NCI-H774 (cell line): ENCODE data around the gene KLK12.
"Not testable (repeated sequence)": the region's sequence is repeated elsewhere in the genome, so short reads cannot be mapped to it uniquely, and the experiment has no call there.

Experiments used
- DNase-seq: peaks from one replicate; lab custom pipeline; 2025; lab: John Stamatoyannopoulos, UW

The KLK12 gene

DNA sequence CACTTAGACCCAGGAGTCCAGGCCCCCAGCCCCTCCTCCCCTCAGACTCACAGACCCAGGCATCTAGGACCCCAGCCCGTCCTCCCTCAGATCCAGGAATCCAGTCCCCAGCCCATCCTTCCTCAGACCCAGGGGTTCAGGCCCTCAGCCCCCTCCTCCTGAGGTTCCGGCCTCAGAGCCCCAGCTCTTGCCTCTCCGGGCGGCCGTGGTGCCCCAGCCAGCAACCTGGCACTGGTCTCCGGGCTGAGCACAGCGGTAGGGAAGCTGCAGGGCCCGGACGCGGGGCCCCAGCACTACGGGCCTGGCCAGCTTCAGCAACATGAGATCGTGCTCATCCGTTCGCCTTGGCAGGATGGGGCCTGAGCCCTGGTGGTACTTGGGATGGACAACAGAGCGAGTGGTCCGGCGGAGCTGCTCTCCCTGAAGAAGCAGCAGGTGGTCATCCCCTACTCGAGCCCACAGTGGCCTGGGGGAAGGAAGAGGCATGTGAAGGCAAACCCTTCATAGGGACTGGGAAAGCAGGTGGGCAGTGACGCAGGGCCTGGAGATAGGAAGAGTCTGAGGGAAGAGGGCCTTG is 19.0 kb downstream of the KLK12 start:
- DNase-seq: no peak

DNA sequence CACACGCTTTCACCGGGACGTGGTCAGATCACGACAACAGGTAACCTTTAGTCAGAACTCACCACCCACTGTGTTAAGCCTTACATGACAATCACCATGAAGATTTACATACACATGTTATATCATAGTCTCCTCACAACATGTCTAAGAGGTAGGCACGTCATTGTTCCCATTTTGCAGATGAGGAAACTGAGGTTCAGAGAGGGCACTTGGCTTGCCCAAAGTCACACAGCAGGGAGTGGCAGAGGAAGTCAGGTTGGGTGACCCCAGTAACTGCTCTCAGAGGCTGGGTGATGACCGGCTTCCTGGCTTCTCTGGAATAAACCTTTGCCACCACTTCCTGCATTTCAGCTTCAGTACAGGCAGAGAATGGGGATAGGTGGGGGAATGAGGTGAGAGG is 20.6 kb downstream of the KLK12 start:
- DNase-seq: no peak

DNA sequence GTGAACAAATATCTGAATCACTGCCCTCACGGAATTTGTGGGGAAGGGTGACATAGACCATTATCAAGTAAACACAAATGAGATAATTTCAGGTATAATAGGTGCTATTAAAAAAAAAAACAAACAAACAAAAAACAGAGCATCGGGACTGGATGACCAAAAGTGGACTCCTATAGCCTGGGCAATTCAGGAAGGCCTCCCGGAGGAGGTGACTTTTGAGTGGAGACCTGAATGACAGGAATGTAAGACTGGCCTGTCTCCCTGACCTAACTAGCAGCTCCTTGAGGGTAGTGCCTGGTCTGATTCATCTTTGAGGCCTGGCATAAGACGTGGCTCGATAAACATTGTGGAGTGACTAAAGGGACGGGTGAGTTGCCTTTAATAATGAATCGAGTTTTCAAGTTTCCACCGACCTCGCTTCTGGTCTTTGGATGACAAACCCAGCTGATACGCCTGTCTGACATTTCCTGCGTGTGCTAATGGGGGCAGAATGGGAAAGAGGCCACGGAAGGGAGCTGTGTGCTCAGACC is 22.1 kb downstream of the KLK12 start:
- no peak for DNase-seq

DNA sequence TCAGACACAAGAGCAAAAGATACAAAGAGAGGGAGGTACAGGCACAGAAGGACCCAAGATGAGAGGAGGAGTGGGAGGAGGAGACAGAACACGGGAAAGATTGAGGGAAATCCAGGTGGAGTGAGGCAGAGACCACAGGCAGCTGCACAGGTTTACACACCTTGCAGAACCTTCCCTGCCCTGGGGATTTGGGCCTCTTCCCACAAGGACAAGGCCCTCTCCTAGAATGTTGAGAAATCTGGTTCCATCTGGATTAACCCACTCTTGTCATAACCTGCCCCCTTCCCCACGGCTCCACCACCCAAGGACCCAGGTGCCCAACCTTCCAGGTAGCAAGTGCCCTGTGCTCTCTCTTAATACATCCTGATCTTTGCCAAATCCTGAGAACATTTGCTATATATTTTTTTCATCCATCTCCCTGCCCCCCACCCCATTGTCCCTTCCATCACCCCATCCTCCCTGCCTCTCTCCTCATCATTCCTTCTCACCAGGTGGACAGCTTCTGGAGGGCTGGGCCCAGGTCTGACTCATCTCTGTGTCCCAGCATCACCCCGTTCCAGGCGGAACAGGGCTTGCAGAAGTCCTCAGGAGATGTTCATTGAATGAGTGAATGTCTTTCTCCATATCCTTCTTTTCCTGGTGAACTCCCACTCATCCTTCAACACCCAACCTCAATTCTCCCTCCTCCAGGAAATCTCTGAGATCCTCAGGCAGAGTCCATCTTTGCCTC is 24.6 kb downstream of the KLK12 start:
- no peak for DNase-seq

DNA sequence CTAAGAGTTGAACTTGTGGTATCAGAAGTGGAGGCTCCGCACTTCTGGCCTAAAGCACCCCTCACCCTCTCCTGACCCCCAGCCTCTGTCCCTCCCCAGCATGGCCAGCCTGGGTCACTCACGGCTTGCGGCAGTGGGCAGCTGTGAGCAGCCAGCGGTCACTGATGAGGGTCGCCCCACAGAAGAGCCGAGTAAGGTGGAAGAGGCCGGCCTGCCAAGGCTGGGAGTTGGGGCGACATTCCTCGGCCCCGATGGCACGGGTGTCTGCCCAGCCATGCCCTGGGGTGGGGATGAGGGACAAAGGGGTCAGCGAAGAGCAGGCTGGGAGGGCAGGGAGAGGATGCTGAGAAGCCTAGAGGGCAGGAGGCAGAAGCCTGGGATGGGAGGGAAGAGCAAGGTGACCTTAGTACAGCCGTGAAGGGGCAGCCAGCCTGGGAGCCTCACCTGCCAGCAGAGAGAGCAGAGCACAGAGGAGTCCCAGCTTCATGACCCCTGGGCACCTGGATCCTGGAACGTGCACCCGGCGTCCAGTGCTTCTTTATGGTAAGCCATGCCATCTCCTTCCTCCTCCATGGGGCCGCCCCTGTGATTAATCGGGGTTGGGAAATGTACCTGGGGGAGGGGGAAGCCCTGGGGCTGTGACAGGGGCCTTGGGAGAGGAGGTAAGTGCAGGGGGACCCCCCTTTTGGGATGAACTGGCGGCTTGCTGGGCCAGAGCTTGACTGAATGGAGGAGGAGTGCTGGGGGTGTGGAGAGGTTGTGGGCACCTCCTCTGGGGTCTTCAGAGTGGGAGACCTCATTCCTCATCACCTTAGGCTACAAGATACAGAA is 25.5 kb downstream of the KLK12 start:
- no peak for DNase-seq

DNA sequence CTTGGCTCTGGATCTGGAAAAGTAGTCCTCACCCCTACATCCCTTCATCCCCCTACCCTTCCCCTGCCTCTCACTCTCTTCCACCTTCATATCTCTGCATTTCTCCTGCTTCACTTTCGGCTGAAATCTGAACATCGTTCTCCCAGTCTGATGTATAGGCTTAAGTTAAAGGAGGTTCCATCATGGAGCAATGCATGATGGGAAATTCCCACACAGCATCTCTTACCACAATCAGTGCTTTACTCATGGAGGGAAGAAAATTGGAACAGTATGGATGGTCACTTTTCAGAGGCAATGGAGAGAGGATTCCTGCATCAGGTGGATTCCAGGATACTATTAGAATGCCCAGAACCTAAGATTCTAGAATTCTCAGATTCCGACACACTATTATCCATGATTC is 27.3 kb downstream of the KLK12 start:
- no peak for DNase-seq

DNA sequence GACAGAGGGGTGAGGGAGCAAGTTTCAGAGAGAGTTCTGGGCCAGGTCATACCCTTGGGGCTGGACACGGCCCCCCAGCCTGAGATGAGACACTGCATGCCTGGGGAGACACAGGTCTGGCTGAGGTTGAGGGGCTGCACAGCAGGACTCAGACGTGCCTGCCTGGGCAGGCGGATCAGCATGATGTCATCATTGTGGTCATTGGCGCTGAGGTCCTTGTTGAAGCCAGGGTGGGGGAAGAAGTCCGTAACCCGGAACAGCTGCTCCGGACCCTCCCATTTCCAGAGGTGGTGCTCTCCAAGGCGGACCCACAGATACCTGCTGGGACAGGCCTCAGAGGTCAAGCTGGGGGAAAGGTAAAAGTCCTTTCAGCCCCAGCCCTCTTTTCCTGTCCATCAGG is 28.4 kb downstream of the KLK12 start:
- no peak for DNase-seq

DNA sequence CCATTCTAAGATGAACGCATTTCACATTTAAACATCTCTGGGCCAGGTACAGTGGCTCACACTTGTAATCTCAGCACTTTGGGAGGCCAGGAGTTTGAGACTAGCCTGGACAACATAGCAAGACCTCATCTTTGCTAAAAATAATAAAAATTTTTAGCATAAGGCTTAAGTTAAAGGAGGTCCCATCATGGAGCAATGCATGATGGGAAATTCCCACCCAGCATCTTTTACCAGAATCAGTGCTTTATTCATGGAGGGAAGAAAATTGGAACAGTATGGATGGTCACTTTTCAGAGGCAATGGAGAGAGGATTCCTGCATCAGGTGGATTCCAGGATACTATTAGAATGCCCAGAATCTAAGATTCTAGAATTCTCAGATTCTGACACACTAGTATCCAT is 29.6 kb downstream of the KLK12 start:
- DNase-seq: no peak

DNA sequence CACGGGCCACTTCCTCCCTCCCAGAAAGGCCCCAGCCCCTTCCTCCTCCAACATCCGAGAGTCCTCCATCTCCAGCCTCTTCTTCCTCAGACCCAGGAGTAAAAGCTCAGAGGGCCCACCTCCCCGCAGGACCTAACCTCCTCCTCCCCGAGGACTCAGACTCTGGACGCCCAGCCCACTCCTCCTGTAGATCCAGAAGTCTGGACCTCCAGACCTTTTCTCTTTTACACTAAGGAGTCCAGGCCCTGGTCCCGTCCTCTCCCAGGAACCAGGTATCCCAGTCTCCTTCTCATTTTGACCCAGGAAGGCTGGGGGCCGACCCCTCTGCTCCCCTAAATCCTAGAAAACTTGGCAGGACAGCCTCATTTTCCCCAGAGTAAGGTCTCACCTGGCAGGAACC is 31.5 kb downstream of the KLK12 start:
- DNase-seq: no peak

DNA sequence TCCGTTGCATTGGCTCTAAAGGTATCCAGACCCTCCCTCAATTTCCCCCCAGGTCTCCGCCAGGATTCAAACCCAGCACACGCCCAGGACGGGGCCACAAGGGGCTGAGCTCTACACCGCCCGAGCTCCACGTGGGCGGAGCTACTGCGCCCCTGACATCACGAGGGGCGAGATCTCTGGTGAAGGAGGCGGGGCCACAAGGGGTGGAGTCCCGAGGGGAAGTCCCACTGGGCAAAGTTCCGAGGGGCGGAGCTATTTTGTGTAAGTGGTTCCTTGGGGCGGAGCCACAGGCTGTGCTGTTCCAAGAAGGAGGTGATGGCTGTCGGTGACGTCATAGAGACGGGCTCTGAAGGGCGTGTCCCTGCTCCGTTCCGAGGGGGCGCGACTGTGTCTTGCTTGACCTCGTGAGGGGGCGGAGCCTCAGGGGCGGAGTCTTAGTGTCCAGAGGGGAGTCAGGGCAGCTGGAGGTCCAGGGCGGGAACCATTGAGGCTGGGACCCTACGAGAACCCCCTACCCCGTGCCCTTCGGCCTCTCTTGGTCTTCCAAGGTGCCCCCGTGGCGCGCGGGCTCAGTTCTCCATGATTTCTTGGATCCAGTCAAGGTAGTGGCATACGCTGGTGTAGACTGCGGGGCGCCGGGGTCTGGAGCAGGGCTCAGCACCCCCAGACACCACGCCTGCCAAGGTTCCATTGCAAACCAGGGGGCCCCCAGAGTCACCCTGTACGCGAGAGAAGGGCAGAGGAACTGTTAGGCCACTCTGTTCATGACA is 32.1 kb downstream of the KLK12 start:
- DNase-seq: peak; percentile 9

DNA sequence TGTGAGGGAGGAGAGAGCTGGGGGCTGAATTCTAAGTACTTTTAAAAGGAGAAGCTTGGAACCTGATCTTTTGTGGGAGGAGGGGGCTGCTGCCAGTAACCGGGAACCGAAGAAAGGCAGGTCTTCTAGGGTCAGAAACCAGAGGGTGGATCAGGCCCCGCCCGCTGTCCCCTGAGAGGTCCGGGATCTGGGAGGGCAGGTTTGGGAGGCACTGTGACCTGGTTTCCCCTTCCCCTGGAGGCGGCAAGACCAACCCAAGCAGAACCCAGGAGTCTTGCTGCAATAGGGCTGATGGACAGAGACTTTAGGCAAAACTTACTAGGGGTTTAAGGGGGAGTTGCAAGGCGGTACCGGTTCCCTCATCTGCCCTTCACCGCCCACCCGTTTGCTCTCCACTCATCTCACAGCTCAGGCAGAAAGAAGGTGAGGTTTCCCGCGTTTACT is 32.7 kb downstream of the KLK12 start:
- no peak for DNase-seq

DNA sequence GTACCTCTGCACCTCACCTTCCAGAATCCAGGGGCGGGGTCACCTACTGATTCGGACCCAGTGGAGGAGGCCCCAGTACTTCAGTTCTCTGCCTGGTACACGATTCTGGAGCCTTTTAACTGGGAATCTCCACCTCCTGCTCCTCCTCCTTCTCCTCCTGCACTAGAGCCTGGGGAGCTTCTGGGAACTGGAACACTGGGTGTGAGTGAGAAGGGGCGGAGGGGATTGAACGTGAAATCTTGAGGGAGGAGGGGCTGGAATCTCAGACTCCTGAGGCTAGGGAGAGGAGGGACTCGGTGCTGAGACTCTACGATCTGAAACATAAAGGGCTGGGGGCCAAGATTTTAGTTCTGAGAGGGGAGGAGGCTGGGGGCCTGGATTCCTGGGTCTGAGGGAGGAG is 33.3 kb downstream of the KLK12 start, which contains the start of gene KLK8:
TSS of gene KLK8 (minus strand) at position 90 of the 400 bp plus-strand sequence. CDS start 437 bp downstream, outside the sequence.
- DNase-seq: no peak

DNA sequence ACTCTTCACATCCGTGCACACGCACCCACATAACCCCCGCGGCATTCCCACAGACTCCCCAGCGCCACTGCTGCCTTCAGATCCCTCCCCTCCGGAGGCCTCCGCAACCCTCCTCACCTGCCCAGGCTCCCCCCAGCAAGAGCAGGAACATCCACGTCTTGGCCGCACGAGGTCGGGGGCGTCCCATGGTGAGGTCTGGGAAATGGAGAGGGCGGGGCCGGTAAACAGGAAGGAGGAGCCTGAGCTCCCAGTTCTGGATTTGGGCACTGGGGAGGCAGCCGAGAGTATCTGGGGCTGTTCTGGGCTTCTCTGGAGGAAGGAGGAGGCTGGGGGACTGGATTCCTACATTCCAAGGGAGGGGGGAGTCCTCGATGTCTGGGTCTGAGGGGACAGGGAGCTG is 33.8 kb downstream of the KLK12 start:
- DNase-seq: no peak

DNA sequence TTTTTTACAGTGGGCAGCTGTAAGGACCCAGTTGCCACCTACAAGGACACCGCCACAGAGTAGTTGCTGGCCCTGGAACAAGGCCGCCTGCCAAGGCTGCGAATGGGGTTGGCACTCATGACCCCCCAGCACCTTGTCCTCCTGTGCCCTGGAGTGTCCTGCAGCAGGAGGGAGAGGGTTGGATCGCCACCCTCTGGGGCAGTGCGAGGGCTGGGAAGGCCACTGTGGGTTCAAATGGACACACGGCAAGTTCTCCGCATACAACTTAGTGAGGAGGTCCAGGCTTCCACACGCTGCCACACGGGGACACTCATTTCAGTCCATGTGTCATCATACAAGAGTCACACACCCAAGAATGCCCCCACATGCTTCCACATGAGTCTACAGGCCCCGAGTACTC is 34.4 kb downstream of the KLK12 start:
- no peak for DNase-seq

DNA sequence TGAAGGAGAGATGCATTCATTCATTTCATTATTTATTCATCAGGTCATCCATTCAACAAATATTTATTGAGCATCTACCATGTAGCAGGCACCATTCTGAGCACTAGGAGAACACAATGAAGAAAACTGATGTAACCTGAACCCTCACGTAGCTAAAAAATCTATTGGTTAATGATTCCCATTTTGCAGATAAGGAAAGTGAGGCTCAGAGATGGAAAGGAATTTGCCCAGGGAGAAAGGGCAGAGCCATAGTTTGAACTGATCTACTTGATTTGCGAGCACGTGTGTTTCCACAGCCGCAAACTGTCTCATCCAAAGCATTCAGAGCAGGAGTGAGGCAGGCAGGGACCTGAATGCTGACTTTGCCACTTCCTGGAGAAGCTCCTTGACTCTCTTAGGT is 36.1 kb downstream of the KLK12 start:
- no peak for DNase-seq

DNA sequence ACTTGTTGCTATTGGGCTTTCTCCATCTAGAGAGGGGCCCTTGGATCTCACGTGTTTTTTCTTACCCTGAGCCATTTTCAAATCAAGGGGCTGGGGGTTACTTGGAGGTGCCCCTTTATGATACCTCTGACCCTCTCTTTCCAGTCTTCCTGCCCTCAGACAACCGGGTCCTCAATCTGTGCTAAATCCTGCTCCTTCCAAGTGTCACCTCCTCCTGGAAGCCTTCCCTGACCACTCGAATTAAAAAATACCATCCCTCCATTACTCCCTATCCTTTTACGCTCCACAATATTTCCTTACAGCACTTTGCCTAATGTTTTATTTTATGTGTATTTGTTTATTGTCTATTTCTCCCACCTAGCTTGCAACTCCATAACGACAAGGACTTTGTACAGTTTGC is 36.7 kb downstream of the KLK12 start:
- DNase-seq: no peak

DNA sequence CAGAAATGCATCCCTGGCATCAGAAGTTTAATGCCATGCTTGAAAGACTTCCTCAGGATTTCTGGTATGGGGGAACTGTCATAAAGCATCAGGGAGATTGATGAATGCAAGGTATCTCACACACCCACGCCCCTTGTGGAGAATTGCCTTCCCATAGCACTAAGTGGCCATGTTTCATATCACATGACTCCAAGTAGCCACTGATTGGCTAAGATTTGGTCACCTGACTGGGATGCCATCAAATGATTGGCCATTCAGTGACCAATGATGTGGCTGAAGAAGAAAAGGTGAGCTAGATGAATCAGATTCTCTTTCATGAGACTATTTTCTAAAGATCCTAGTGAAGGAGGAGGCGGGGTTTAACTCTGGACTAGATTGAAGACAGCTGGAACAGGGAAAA is 40.7 kb downstream of the KLK12 start:
- no peak for DNase-seq

DNA sequence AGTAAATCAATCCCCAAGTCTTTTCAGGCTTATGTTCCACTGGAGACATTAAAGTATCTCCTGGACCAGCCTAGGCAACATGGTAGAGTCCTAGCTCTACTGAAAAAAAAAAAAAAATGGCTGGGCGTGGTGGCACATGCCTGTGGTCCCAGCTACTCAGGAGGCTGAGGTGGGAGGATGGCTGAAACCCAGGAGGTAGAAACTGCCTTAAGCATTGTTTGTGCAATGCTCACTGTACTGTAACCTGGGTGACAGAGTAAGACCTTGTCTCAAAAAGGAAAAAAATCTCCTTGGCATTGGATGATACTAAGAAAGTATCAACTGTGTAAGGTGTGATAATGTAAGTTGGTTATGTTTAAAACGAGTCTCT is 42.2 kb downstream of the KLK12 start:
- DNase-seq: no peak

DNA sequence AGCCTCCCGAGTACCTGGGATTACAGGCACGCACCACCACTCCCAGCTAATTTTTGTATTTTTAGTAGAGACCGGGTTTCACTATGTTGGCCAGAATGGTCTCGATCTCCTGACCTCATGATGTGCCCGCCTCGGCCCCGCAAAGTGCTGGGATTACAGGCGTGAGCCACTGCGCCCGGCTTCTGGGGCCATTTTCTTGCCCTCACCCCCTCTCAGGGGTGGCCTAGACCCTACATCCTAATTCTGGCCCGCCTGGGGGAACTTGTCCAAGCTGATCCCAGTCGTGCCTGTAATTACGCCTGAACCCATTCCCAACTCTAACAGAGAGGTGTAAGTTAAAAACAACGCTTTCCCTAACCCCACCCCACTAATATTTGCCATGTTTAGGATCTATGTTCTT is 50.4 kb downstream of the KLK12 start:
- DNase-seq: not testable (repeated sequence)

DNA sequence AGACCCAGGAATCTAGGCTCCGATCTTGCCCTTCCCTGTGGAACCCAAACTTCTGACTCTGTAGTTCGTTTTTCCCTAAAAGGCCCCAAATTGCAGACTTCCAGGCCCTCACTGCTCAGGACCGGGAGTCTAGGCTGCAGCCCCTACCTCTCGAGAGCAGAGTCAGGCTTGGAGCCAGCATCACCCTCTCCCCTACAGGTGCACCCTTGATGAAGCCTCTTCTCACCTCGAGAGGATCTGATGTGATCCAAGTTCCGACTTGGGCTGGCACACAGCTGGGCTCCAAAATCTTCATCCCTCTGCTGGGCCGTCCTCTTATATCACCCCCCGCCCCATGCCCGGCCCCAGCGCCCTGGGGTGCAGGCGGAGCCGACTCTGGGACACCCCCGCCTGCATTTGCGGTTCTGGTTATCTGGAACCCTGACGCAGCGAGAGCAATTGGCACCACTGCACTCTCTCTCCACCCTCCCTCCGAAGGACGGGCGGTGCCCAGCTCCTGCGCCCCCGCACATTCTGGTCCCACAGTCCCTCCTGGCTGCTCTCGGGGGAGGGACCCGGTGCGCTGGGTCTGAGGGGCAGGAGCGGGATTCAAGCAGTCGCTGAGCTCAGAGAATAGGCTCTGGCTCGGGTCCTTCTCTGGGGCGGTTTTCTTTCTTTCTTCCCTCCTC is 51.0 kb downstream of the KLK12 start, which contains the start of gene KLK7:
TSS of gene KLK7 (minus strand) at position 293 of the 668 bp plus-strand sequence. CDS start 1,518 bp downstream, outside the sequence.
- no peak for DNase-seq

DNA sequence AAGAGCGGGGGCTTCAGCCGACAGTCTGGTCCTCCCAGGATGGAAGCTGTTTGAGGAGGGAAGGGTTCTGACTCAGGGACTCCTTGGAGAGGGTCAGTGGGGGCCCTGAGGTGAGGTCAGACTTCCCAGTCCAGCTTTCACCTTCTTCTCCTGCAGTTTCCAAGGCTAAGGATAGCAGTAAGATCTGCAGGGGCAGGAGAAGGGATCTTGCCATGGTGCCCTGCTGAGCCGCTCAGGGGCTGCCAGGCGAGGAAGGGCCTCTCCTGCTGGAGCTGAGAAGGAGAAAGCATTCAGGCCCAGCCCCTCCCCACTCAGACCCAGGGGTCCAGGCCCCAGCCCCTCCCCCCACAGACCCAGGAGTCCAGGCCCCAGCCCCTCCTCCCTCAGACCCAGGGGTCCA is 52.6 kb downstream of the KLK12 start:
- DNase-seq: no peak
